Liver (tissue), 9 donors: Measurements from ENCODE around the gene PEAK3. TPM values are rescaled to one million over a fixed set of nuclear protein-coding genes. Genes with fewer than 3 reads are reported as not detected.

ENCODE experiments used
- DNase-seq: peaks from one replicate; pipeline ENCODE4 v3.0.0-alpha.2; 2017; ENCODE audit warnings: low spot score
- H3K27ac ChIP-seq, 2 donors: one replicate each; pipeline ENCODE4 v1.7.0; 2013; ENCODE audit warnings: inconsistent platforms in 2 of 2, low read length in 2 of 2, control low read depth in 1 of 2, low read depth in 1 of 2, mild to moderate bottlenecking in 1 of 2
- H3K27me3 ChIP-seq, 4 donors: one replicate each; pipeline versions ENCODE4 v1.6.1 to v1.7.0; 2013; ENCODE audit warnings: low read length in 3 of 4, inconsistent platforms in 1 of 4, mild to moderate bottlenecking in 1 of 4, moderate library complexity in 1 of 4; ENCODE audit not compliant: control insufficient read depth in 4 of 4, insufficient read depth in 4 of 4
- H3K36me3 ChIP-seq, 4 donors: one replicate each; pipeline versions ENCODE4 v1.6.1 to v1.7.0; 2013; ENCODE audit warnings: low read length in 3 of 4, mild to moderate bottlenecking in 3 of 4, low read depth in 1 of 4, moderate library complexity in 1 of 4; ENCODE audit not compliant: control insufficient read depth in 4 of 4, insufficient read depth in 3 of 4
- H3K4me1 ChIP-seq, 4 donors: one replicate each; pipeline versions ENCODE4 v1.6.1 to v1.7.0; 2013; ENCODE audit warnings: low read length in 3 of 4, mild to moderate bottlenecking in 3 of 4, moderate library complexity in 1 of 4; ENCODE audit not compliant: control insufficient read depth in 4 of 4, insufficient read depth in 4 of 4
- H3K4me3 ChIP-seq, 3 donors: one replicate each; pipeline versions ENCODE4 v1.6.1 to v1.7.0; 2013; ENCODE audit warnings: low read length in 3 of 3, control low read depth in 1 of 3, low read depth in 1 of 3, mild to moderate bottlenecking in 1 of 3
- H3K9ac ChIP-seq, 2 donors: one replicate each; pipeline ENCODE4 v1.7.0; 2013; ENCODE audit warnings: low read length in 2 of 2, mild to moderate bottlenecking in 2 of 2, moderate library complexity in 2 of 2, control low read depth in 1 of 2, low read depth in 1 of 2
- H3K9me3 ChIP-seq, 4 donors: one replicate each; pipeline versions ENCODE4 v1.6.1 to v1.7.0; 2013; ENCODE audit warnings: low read length in 3 of 4; ENCODE audit not compliant: control insufficient read depth in 4 of 4
- EGR1 ChIP-seq, 2 donors: IDR thresholded peaks; 2 replicates each; pipeline ENCODE4 v1.6.1; 2016 to 2018; ENCODE audit warnings: antibody characterized with exemption in 2 of 2, low read depth in 2 of 2
- FOXA2 ChIP-seq: IDR thresholded peaks from 2 replicates; pipeline ENCODE4 v1.6.1; 2016; ENCODE audit warnings: antibody characterized with exemption
- HNF4A ChIP-seq, 2 donors: conservative IDR thresholded peaks; 2 replicates each; pipeline ENCODE4 v1.6.1; 2016; ENCODE audit warnings: antibody characterized with exemption in 2 of 2, mild to moderate bottlenecking in 2 of 2
- HNF4G ChIP-seq: IDR thresholded peaks from 2 replicates; pipeline ENCODE4 v1.6.1; 2016; ENCODE audit warnings: antibody characterized with exemption
- NR2F2 ChIP-seq: IDR thresholded peaks from 2 replicates; pipeline ENCODE4 v1.6.1; 2016; ENCODE audit warnings: antibody characterized with exemption
- RAD21 ChIP-seq, 2 donors: IDR thresholded peaks; 2 replicates each; pipeline ENCODE4 v1.6.1; 2016; ENCODE audit warnings: antibody characterized with exemption in 2 of 2, mild to moderate bottlenecking in 2 of 2
- RXRA ChIP-seq, 2 donors: IDR thresholded peaks; 2 replicates each; pipeline ENCODE4 v1.6.1; 2017 to 2018; ENCODE audit warnings: antibody characterized with exemption in 2 of 2, mild to moderate bottlenecking in 1 of 2
- TAF1 ChIP-seq: conservative IDR thresholded peaks from 2 replicates; pipeline ENCODE4 v1.6.1; 2016; ENCODE audit warnings: antibody characterized with exemption, mild to moderate bottlenecking
- YY1 ChIP-seq: IDR thresholded peaks from 2 replicates; pipeline ENCODE4 v1.6.1; 2016; ENCODE audit warnings: antibody characterized with exemption, mild to moderate bottlenecking
- WGBS: extraction: QIAGEN DNeasy Blood & Tissue Kit; methylation state at CpG from one replicate; pipeline ENCODE4 v1.1.7; 2013; 5-methylcytosine and 5-hydroxymethylcytosine counted together
- polyA plus RNA-seq, 2 donors: library from polyadenylated mRNA; stranded (reverse) in 1 of 2; unstranded in 1 of 2; fragments of 200-250 nt in 1 of 2; fragments of >200 nt in 1 of 2; fragmentation: Nextera tagmentation in 1 of 2; extraction: Ambion mirVana in 1 of 2; gene quantifications; one replicate each; pipeline versions ENCODE4 v1.2.1 to v1.2.3, GENCODE V29; 2013 to 2015
- total RNA-seq, 2 donors: library from RNA; depleted of rRNA; stranded (reverse); fragments of >200 nt; gene quantifications; one replicate each; pipeline ENCODE4 v1.2.3, GENCODE V29; 2014
- TF ChIP-seq, protein P1 (sequence below): fragments of 150-350 bp; IDR thresholded peaks from 2 replicates; pipeline ENCODE4 v1.5.1; 2017; ENCODE audit warnings: improper control_type of control experiment, low read depth, low read length; ENCODE audit not compliant: missing input control
- TF ChIP-seq, protein P2 (sequence below): IDR thresholded peaks from 2 replicates; pipeline ENCODE4 v1.6.1; 2016; ENCODE audit warnings: antibody characterized with exemption
- TF ChIP-seq, protein P3 (sequence below): IDR thresholded peaks from 2 replicates; pipeline ENCODE4 v1.6.1; 2016; ENCODE audit warnings: antibody characterized with exemption
- TF ChIP-seq, protein P4 (sequence below): IDR thresholded peaks from 2 replicates; pipeline ENCODE4 v1.6.1; 2016; ENCODE audit warnings: antibody characterized with exemption, mild to moderate bottlenecking
- donor health status: healthy.
- donor health status: healthy.
- donor health status: healthy.
- donor health status: healthy.
- donor health status: healthy.

The PEAK3 gene
- total and polyA plus RNA-seq, 4 donors, result 0.09 to 0.67 (median 0.31) TPM

DNA sequence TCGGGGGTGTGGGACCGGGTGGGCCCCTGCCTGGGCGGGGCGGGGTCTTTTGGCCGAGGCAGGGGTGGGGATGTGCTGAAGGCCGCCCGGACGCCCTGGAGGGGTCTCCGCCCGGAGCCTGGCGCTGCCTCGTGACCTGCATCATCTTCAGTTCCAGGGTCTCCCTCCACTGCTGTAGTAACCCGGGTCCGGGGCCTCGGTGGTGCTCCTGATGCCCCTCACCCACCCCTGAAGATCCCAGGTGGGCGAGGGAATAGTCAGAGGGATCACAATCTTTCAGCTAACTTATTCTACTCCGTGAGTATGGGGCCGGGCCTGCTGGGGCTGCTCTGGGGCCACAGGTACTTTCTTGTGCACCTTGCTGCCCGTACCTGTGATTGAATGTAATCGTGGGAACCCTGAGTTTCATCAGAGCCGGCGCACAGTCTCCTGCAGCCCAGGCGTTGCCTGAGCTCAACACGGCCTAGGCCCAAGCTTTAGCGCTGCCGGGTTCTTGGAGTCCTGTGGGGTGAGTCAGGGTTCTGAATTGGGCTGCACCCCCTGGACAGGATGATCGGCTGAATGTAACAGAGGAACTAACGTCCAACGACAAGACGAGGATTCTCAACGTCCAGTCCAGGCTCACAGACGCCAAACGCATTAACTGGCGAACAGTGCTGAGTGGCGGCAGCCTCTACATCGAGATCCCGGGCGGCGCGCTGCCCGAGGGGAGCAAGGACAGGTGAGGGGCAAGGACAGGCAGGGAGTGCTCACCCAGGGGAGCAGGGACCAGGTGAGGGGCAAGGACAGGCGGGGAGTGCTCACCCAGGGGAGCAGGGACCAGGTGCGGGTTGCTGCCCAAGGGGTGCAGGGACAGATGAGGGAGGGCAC is 10.5 kb downstream of the PEAK3 start:
- Histone ChIP-seq H3K4me3 (peak overlapping the region; percentile 74 to 89 (median 79)), H3K36me3 (peaks cover 4 to 9% (median 8%) of the 10 kb centered on the region in 4 donors), H3K9ac (peak overlapping the region in 1 of 2 donors; percentile 81), H3K4me1 (peaks cover 11 to 52% (median 40%) of the 10 kb centered on the region in 4 donors), H3K27me3 (no peaks in the 10 kb centered on the region), H3K9me3 (no peaks in the 10 kb centered on the region), H3K27ac (peak overlapping the region; percentile 88 to 98)
- 22% methylated on average over 43 of the region's 43 CpGs for WGBS
- DNase-seq, result no peak
- TF ChIP-seq HNF4G (no peak), NR2F2 (no peak), FOXA2 (no peak), YY1 (no peak), TAF1 (no peak), RXRA (IDR thresholded peaks at IDR 0.05) (no peak)
- TF ChIP-seq, protein P1, sequence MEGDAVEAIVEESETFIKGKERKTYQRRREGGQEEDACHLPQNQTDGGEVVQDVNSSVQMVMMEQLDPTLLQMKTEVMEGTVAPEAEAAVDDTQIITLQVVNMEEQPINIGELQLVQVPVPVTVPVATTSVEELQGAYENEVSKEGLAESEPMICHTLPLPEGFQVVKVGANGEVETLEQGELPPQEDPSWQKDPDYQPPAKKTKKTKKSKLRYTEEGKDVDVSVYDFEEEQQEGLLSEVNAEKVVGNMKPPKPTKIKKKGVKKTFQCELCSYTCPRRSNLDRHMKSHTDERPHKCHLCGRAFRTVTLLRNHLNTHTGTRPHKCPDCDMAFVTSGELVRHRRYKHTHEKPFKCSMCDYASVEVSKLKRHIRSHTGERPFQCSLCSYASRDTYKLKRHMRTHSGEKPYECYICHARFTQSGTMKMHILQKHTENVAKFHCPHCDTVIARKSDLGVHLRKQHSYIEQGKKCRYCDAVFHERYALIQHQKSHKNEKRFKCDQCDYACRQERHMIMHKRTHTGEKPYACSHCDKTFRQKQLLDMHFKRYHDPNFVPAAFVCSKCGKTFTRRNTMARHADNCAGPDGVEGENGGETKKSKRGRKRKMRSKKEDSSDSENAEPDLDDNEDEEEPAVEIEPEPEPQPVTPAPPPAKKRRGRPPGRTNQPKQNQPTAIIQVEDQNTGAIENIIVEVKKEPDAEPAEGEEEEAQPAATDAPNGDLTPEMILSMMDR, result no peak

DNA sequence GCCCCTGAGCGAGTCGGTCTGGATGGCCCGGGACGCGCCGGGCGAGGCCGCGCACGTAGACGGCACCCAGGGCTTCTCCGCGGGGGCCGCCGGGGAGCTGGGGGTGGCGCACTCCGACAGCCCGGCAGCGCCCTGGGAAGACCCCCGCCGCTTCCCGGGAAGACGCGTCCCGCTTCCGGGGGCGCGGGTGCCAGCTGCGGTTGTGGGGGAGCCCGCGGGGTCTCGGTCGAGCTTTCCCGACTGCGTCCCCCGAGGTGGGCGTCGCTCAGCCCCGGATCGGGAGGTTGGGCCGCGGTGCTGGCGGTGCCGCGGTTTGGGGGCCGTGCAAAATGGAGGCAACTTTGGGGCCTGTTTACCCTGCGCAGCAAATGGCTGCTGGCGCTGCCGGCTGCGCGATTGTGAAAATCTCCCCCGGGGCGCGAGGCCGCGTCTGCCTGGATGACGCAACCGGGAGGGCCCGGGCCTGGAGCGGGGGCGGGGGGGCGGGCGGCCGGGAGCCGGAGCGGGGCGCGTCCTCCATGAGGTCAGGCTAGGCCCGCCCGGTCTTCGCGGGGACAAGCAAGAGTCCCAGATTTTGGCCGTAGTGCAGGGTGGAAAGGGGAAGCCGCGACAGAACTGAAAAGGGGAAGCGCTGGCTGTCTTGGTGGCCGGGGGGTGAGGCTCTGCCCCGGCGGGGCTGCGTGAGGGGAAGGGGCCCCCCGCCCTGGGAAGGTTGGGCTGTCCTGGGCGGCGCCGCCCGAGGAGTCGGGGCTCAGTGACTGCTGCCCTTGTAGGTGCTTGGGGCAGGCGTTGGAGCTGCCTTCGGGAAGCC is 11.3 kb downstream of the PEAK3 start:
- DNase-seq, result peak; percentile 81

More for the DNA sequence above, 11.3 kb downstream of the PEAK3 start:
- peak overlapping the region; percentile 57 to 81 for H3K9ac ChIP-seq
- no peaks in the 10 kb centered on the region for H3K9me3 ChIP-seq
- peaks cover 4 to 9% (median 8%) of the 10 kb centered on the region in 4 donors for H3K36me3 ChIP-seq
- H3K4me1 ChIP-seq, result peaks cover 13 to 55% (median 41%) of the 10 kb centered on the region in 4 donors
- H3K27ac ChIP-seq, result peak overlapping the region; percentile 88 to 98
- TF ChIP-seq HNF4A (conservative IDR thresholded peaks at IDR 0.05), result no peak
- TF ChIP-seq, protein P2, sequence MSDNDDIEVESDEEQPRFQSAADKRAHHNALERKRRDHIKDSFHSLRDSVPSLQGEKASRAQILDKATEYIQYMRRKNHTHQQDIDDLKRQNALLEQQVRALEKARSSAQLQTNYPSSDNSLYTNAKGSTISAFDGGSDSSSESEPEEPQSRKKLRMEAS, result peak; percentile 29
- TF ChIP-seq, protein P3, sequence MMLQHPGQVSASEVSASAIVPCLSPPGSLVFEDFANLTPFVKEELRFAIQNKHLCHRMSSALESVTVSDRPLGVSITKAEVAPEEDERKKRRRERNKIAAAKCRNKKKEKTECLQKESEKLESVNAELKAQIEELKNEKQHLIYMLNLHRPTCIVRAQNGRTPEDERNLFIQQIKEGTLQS, result peak; percentile 51
- no peak for TF ChIP-seq RXRA (IDR thresholded peaks at IDR 0.05)
- TF ChIP-seq, protein P4, sequence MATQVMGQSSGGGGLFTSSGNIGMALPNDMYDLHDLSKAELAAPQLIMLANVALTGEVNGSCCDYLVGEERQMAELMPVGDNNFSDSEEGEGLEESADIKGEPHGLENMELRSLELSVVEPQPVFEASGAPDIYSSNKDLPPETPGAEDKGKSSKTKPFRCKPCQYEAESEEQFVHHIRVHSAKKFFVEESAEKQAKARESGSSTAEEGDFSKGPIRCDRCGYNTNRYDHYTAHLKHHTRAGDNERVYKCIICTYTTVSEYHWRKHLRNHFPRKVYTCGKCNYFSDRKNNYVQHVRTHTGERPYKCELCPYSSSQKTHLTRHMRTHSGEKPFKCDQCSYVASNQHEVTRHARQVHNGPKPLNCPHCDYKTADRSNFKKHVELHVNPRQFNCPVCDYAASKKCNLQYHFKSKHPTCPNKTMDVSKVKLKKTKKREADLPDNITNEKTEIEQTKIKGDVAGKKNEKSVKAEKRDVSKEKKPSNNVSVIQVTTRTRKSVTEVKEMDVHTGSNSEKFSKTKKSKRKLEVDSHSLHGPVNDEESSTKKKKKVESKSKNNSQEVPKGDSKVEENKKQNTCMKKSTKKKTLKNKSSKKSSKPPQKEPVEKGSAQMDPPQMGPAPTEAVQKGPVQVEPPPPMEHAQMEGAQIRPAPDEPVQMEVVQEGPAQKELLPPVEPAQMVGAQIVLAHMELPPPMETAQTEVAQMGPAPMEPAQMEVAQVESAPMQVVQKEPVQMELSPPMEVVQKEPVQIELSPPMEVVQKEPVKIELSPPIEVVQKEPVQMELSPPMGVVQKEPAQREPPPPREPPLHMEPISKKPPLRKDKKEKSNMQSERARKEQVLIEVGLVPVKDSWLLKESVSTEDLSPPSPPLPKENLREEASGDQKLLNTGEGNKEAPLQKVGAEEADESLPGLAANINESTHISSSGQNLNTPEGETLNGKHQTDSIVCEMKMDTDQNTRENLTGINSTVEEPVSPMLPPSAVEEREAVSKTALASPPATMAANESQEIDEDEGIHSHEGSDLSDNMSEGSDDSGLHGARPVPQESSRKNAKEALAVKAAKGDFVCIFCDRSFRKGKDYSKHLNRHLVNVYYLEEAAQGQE, result no peak
- TF ChIP-seq YY1, result peak; percentile 96
- peak in 1 of 2 donors; percentile 3 for TF ChIP-seq RAD21 (IDR thresholded peaks at IDR 0.05)
- TF ChIP-seq EGR1 (IDR thresholded peaks at IDR 0.05; ENCODE audit: low read depth in 2 of 2), result peak in 1 of 2 donors; percentile 84
- H3K27me3 ChIP-seq, result no peaks in the 10 kb centered on the region
- under 1% methylated on average over 88 of the region's 88 CpGs for WGBS
- H3K4me3 ChIP-seq, result peak overlapping the region; percentile 74 to 91 (median 79)
